HL-60 (cell line): Measurements from ENCODE around the gene TUT1.

Experiments used
- CTCF ChIP-seq: IDR thresholded peaks from one replicate; pipeline ENCODE4 v1.5.1; 2011; ENCODE audit warnings: low read length, control low read depth, inconsistent platforms; ENCODE audit not compliant: insufficient read depth
- GABPA ChIP-seq: IDR thresholded peaks from 2 replicates; pipeline ENCODE4 v1.6.1; 2012; ENCODE audit warnings: low read depth
- POLR2AphosphoS5 ChIP-seq: IDR thresholded peaks from 2 replicates; pipeline ENCODE4 v1.6.1; 2012; ENCODE audit warnings: low read depth
- REST ChIP-seq: IDR thresholded peaks from 2 replicates; pipeline ENCODE4 v1.6.1; 2012; ENCODE audit warnings: low read depth; ENCODE audit not compliant: insufficient replicate concordance
- SPI1 ChIP-seq: IDR thresholded peaks from 2 replicates; pipeline ENCODE4 v1.6.1; 2012; ENCODE audit warnings: low read depth, mild to moderate bottlenecking, borderline replicate concordance

DNA sequence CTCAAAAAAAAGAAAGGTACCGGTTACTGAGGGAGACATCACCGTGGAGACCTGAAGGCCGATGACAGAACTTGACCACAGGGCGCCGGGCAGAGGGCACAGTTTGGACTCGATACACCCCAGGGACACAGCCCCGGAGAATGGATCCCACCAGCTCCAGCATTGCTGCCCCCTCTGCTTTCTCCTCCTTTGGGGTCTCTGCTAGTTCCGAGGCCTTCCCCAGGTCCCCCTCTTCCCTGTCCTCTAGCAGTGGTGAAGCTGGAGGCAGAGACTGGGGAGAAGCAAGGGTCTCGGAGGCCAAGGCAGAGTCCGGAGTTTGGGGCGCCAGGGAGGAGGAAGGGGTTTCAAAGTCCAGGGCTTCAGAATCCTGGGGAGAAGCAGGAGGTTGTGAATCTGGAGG, 12.8 kb downstream of the TUT1 start:
- no peak for TF ChIP-seq CTCF
- no peak for TF ChIP-seq REST
- no peak for TF ChIP-seq POLR2AphosphoS5
- TF ChIP-seq GABPA = no peak
- no peak for TF ChIP-seq SPI1
